ENCODE data around the gene GPR55. TPM values are rescaled to one million over a fixed set of nuclear protein-coding genes. Genes with fewer than 3 reads are reported as not detected.

The GPR55 gene
- total RNA-seq, 1 donor from 2014 or later: not detected

DNA sequence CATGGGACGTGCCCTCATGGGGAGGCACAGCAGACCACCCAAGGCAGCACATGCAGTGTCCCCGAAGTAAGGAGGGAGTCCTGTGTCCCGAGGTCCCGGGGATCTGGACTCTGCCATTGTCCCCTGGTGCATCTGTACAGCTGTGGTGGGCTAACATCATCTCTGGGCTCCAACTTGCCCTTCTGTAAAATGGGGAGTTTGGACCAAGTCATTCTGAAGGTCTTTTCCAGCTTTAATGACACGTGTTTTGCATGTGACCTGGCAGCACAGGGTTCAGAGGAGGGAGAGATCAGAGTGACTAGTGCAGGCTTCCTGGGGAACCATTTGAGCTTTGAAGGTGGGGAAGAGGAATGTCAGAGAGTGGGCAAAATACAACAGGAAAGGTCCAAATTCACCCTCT is 38.8 kb downstream of the GPR55 start:
- Mint-ChIP-seq H3K27me3 (ENCODE audit: low read depth) (peaks cover under 1% of the 10 kb centered on the region), H3K9me3 (no peaks in the 10 kb centered on the region), H3K36me3 (peaks cover 5% of the 10 kb centered on the region), H3K4me1 (peaks cover 9% of the 10 kb centered on the region), H3K27ac (no peak overlapping the region), H3K4me3 (no peak overlapping the region)
- DNase-seq (ENCODE audit: low spot score in 2 of 2, unreplicated experiment in 2 of 2): no peak
- TF ChIP-seq, protein P1, sequence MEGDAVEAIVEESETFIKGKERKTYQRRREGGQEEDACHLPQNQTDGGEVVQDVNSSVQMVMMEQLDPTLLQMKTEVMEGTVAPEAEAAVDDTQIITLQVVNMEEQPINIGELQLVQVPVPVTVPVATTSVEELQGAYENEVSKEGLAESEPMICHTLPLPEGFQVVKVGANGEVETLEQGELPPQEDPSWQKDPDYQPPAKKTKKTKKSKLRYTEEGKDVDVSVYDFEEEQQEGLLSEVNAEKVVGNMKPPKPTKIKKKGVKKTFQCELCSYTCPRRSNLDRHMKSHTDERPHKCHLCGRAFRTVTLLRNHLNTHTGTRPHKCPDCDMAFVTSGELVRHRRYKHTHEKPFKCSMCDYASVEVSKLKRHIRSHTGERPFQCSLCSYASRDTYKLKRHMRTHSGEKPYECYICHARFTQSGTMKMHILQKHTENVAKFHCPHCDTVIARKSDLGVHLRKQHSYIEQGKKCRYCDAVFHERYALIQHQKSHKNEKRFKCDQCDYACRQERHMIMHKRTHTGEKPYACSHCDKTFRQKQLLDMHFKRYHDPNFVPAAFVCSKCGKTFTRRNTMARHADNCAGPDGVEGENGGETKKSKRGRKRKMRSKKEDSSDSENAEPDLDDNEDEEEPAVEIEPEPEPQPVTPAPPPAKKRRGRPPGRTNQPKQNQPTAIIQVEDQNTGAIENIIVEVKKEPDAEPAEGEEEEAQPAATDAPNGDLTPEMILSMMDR (IDR thresholded peaks at IDR 0.05; ENCODE audit: unreplicated experiment): no peak

DNA sequence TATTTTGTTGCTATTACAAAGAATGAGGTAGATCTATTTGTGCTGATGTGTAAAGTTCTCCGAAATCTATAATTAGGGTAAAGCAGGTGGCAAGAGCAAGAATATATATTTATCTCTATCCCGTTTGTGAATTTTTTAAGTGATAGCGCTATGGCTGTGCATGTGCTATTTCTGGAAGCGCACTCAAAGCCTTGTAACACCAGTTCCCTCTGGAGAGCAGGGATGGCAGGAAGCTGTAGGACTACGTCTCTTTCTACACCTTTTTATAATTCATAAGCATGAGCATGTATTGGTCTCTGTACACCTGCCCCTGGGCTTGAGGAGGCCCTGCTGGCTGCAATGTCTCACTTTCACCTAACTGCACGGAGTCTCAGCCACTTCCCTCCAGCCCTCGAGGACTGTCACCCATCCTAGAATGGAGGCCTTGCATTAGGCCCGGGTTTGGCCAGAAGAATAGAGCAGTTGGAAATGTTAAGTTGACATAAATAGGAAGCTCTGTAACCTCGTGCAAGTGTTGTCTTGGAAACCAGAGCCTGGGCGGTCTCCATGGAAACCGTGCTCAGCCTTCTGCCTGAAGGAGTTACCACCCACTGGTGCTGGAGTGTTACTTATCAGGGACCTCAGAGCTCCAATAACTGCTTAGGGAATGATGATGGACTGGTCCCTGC is 39.4 kb downstream of the GPR55 start:
- Mint-ChIP-seq H3K27me3 (ENCODE audit: low read depth) (no peaks in the 10 kb centered on the region), H3K27ac (no peak overlapping the region), H3K36me3 (peaks cover 8% of the 10 kb centered on the region), H3K9me3 (no peaks in the 10 kb centered on the region), H3K4me1 (peaks cover 9% of the 10 kb centered on the region), H3K4me3 (no peak overlapping the region)
- no peak for DNase-seq (ENCODE audit: low spot score in 2 of 2, unreplicated experiment in 2 of 2)
- TF ChIP-seq, protein P1 (IDR thresholded peaks at IDR 0.05; ENCODE audit: unreplicated experiment): no peak

DNA sequence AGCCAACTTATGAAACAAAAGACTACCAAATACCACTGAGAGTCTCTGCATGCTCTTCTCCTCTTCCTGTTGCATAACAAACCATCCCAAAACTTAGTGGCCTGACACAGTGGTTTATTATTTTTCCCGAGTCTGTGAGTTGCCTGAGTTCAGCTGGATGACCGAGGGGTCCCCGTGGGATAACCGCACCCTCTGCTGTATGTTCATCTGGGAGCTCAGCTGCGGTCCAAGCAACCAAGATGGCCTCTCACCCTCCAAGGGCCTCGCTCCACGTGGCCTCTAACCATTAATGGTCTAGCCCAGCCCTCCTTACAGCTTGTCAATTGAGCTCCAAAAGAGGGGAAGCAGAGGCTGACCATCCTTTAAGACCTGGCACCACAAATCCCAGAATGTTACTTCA is 43.2 kb downstream of the GPR55 start:
- Mint-ChIP-seq H3K9me3 (no peaks in the 10 kb centered on the region), H3K4me3 (no peak overlapping the region), H3K27me3 (ENCODE audit: low read depth) (no peaks in the 10 kb centered on the region), H3K36me3 (peaks cover 26% of the 10 kb centered on the region), H3K27ac (no peak overlapping the region), H3K4me1 (peaks cover 9% of the 10 kb centered on the region)
- no peak for DNase-seq (ENCODE audit: low spot score in 2 of 2, unreplicated experiment in 2 of 2)
- TF ChIP-seq, protein P1 (IDR thresholded peaks at IDR 0.05; ENCODE audit: unreplicated experiment): no peak

DNA sequence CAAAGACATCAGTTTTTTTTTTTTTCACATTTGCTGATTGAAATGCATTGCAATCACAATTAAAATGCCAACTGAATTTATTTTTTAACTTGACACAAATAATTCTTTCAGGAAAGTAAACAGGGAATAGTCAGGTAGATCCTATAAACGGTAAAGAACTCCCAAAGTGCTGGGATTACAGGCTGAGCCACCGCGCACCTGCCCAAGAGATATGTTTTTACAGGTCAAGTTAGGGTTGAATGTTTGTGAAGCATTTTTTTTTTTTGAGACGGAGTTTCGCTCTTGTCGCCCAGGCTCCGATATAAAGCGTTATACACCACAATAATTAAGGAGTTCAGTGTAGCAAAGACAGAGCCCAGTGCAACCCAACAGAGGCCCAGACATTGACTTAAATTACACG is 45.2 kb downstream of the GPR55 start:
- no peak for DNase-seq (ENCODE audit: low spot score in 2 of 2, unreplicated experiment in 2 of 2)
- TF ChIP-seq, protein P1 (IDR thresholded peaks at IDR 0.05; ENCODE audit: unreplicated experiment): no peak
- Mint-ChIP-seq H3K36me3 (peaks cover 28% of the 10 kb centered on the region), H3K4me3 (no peak overlapping the region), H3K27me3 (ENCODE audit: low read depth) (no peaks in the 10 kb centered on the region), H3K27ac (no peak overlapping the region), H3K4me1 (no peaks in the 10 kb centered on the region), H3K9me3 (no peaks in the 10 kb centered on the region)

DNA sequence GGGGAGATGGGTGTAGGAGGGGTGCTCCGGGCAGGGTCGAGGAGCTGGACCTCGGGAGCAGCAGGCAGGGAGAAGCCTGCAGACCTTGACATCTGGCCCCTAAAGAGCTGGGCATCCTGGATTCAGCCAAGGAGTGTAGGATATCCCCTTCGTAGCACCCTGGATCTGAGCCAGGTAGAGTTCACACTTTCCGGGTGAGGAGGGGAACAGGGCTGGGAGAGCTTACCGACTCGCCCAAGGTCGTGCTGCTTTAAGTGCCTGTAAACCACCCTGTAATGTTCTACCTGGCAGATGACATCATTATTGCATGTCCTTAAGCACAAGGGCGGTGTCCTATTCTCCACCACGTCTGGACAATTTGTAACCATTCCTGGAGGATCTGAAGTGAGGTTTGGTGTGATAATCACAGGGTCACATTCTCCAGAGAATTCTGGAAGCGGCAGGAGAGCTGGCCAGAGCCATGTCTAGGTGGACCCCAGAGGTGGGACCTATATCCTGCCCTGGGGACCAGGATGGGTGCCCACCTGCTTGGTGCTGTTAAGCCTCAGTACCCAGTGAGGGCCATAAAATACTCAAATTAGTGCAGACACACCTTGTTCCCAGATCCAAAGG is 45.7 kb downstream of the GPR55 start:
- Mint-ChIP-seq H3K4me1 (no peaks in the 10 kb centered on the region), H3K4me3 (no peak overlapping the region), H3K27ac (no peak overlapping the region), H3K27me3 (ENCODE audit: low read depth) (no peaks in the 10 kb centered on the region), H3K9me3 (no peaks in the 10 kb centered on the region), H3K36me3 (peaks cover 31% of the 10 kb centered on the region)
- no peak for DNase-seq (ENCODE audit: low spot score in 2 of 2, unreplicated experiment in 2 of 2)
- TF ChIP-seq, protein P1 (IDR thresholded peaks at IDR 0.05; ENCODE audit: unreplicated experiment): no peak

Measured in mesothelial cell of epicardium (in vitro differentiated cells).